HG02798 (cell line): ENCODE data around the gene UGCG.

Experiments used
- ATAC-seq: cut with Tn5 transposase; IDR thresholded peaks from one replicate; pipeline ENCODE4 v1.9.1; 2021; ENCODE audit warnings: mild to moderate bottlenecking; ENCODE audit not compliant: unreplicated experiment, poor library complexity

UGCG gene

DNA sequence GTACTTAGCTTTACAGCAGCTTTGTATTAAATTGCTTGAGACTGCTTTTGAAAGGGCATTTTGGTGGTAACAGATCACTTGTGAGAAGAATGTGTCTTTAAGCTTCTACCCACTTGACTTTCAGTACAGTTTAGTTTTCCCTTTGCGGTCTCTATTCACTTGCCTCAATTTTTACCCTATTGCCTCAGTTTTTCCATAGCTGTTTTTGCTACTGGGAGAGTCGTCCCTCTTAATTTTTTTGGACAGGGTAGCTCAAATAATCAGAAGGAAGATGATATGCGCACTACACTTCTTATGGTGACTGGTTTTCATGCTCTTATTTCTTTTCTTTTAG lies 18.8 kb downstream of the UGCG start:
- ATAC-seq, result no peak

DNA sequence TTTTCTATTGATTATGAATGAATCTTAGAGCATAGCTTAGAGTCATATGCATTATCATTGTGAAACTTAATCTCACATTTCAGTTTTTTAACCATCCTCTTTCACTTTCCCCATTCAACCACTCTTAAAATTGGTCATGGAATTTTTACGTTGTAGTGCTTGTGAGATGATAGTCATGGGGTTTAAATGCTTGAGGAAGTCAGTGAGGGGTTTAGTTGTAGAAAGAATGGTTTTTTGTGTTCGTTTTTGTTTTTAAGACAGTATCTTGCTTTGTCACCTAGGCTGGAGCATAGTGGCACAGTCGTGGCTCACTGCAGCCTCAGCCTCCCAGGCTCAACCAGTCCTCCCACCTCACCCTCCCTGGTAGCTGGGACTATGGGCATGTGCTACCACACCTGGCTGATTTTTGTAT lies 19.6 kb downstream of the UGCG start:
- ATAC-seq, result peak; percentile 58

DNA sequence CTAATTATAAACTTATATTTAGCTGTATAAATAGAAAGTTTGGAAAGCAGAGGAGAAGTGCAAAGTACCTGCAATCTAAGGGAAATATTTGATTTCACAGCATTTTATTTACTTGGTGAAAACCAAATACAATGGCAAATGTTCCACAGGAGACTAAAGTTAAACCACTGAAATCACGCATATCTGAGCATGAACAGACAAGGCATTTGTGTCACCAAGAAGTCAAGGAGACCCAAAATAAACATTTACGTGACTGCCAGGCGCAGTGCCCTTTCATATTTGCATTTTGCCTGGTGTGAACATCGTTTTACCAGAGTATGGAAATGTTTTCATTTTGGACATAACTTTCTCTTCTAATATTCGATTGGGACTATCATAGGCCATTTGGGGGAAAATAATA lies 20.6 kb downstream of the UGCG start:
- ATAC-seq, result no peak

DNA sequence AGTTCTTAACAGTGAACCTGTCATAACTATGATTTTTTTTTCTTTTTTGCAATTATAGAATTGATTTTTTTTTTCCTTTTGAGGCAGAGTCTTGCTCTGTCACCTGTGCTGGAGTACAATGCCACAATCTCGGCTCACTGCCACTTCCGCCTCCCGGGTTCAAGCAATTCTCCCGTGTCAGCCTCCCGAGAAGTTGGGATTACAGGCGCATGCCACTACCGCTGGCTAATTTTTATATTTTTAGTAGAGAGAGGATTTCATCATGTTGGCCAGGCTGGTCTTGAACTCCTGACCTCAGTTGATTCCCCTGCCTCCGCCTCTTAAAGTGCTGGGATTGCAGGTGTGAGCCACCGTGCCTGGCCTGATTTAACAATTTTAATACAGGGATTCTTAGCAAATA lies 21.4 kb downstream of the UGCG start:
- ATAC-seq, result no peak

DNA sequence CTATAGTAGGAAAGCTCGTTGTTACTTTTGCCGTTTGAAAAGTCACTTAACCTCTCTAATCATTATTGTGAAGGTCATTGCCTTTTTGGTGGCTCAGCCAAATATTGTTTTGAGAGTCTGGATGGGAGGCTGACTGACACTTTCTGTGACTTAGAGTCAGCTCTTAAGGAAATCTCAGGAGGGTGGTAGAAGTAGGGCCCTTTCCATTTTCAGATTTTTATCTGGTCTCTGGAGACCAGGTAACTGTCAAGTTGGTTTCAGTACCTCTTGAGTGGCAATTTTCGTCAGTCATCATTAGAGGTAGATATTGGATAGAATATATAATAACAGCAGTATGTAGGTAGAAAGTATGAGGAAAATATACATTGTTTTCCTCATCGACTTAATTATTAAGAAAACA lies 23.3 kb downstream of the UGCG start:
- ATAC-seq, result no peak

DNA sequence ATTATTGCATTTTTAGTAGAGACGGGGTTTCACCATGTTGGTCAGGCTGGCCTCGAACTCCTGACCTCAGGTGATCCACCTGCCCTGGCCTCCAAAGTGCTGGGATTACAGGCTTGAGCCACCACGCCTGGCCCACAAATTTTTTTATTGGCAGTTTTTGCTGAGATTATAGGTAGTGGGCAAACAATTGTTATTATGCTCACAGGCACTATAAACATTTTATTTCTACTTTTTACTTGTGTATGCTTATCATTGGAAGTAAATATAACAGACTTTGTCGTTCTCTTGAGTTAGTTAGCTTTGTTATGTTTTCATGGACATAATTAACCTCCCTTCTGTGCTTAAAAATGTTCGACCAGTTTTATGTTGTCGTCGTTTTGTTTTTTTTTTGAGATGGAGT lies 23.9 kb downstream of the UGCG start:
- no peak for ATAC-seq

DNA sequence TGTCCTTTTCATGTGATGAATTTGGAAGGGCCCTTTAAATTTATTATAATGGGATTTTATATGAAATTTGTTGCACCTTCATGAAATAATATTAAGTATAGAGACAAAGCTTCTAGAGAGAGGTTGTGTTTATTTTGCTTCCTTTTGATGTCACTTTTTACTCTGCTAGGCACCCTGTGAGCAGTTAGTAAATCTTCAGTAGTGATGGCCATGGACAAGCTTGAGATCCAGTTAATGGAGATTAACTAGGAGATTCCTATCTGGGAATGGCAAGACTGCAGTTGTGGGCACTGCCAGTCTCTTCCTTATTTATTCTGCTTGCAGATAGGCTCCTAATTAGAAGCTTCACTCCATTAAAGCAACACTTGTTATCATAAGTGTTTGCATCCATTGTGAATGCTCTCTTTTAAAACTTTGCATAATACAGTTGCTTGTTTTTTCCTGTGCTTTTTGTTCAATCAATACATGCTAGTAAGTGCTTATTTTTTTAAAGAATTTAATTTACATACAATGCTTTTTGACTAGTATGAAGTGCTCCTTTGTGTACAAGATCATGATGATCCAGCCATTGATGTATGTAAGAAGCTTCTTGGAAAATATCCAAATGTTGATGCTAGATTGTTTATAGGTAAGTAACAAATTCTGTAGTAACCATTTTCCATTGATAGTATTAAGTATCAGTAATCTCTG lies 25.9 kb downstream of the UGCG start:
- ATAC-seq, result no peak

DNA sequence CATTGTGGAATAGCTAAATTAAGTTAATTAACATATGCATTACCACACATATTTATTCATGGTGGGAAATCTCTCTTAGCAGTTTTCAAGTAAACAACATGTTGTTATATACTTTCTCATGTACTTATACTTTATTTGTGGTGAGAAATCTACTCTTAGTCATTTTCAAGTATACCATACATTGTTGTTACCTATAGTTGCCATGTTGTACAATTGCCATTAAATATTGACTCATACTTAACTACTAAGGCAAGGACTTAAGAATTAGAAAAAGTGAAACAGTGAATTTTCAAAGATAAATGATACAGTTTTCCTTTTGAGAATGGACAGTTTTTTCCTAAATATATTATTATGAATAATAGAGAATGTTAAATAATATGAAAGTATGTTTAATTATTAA lies 27.7 kb downstream of the UGCG start:
- ATAC-seq, result no peak

DNA sequence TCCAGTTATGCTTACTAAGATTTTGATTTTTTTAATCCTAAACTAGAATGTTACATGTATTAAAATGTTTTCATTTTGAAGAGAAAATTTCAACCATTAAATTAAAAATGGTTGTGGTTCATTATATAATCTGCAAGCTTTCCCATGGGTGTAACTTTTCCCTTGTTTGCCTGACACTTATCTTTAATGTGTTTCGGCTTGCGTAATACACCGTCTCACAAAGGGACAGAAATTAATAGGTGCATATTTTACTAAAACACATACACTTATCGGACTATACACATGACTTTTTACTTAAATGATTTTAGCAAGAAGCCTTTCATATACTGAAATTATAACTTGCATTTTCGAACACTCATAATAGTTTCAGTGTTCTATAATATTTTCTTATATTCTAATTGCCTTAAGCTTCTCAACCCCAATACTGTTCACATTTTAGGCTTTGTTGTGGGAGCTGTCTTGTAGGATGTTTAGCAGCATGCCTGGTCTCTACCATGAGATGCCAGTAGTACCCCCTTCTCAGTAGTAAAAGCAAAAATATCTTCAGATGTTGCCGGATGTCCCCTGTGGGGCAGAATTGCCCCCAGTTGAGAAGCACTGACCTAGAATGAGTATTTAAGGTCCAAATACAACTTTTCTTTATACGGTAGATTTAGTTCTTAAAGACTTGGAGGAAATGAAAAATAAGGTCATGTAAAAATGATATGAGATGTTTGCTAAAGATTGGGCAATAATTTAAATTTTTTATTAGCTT lies 28.6 kb downstream of the UGCG start:
- ATAC-seq, result no peak

DNA sequence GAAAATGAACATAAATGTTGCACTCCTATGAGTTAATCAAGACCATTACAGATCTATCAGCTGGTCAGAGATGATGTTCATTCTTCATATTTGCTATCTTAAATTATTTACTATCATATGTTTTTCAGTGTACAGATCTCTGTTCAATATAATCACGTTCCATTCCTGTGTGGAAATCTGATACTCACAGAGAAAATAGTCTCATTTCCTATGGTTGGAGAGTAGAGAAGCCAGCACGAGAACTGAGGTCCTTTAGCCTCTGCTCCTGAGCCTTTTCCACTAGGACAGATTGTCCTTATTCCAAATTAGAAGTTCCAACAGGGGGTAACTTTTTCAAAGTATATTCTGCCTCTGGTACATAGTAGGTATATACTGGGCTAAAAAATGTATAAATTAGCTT lies 29.2 kb downstream of the UGCG start:
- no peak for ATAC-seq

DNA sequence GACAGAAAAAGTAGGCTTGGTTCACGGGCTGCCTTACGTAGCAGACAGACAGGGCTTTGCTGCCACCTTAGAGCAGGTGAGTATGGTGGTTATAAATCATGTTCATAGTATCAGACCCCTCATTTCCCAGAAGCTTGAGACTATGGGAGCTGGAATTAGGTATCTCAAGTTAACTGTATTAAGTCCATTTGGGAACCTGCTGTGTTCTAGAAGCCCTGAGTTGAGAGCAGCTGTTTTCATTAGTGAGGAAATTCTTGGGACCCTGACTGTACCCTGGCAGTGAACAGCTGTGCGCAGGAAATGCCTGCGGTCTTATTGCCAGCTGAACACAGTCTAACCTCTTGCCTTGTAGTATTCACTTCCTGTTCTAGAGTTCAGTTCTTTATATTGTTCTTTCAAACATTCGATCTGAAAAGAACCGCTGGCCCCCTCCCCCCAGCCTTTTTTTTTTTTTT lies 29.8 kb downstream of the UGCG start:
- ATAC-seq, result peak; percentile 100

DNA sequence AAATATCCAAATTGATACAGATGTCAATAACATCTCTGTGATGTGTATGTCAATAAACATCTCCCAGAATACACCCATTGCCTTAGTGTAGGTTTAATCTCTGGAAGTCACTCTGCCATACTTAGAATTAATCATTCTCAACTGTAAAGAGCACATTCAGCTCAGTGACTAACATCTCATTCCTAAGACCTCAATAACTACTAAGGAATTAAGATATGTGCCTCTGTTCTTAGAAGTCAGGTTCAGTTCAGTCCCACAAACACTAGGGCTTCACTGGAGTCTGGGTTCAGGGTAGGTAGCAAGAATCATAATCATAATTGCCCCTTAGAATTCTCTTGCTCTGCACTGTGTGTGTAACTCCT lies 31.7 kb downstream of the UGCG start:
- ATAC-seq, result no peak

DNA sequence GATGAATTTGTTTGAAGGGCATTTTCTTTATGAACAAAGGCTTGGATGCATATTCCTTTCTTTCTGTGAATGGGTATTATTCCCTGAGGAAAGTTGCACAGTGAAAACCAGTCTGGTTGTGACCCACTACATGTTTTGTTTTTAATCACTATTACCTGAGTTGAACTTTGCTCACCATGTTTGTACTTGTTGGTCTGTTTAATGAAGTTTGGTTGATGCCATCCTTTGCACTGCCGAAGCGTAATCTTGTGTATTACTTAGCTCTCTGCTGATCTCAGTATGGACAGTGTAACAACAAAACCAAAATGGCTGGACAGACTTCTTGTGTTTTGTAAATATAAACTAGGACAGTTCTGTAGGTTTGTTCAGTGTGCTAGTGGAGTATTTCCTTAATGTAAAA lies 38.1 kb downstream of the UGCG start:
- no peak for ATAC-seq

DNA sequence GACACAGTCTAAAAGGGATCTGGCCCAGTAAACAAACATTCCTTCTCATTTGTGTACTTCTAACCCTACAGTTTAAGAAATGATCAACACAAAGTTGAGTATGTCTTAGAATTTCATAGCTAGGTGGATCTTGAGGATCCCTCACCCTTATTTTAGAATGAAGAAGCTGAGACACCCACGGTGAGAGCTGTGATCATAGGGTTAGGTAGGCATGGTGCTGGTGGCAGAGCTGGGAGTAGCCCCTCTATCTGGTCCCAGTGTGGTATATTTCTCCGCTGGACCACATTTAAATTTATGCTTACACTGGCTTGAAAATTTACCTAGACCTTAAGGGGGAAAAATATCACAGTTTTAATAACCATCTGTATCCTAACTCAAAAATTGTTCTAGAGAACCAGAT lies 39.8 kb downstream of the UGCG start:
- ATAC-seq, result no peak

DNA sequence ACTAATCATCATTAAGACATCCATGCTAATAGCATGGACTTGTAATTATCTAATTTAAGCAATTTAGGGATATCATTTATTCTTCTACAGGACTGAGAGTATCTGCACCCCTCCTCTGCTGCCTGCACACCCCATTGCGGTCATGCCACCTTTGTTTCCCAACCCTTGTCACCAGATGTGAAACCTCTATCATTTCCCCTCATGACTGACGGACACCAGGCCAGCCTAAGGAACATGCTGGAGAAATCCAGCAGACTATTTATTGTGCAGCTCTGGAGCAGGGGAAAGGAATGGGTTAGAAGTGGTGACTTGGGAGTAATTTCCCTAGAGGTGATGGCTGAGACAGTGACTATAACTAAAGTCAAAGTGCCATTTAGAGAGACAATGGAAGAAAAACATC lies 40.7 kb downstream of the UGCG start:
- ATAC-seq, result no peak

DNA sequence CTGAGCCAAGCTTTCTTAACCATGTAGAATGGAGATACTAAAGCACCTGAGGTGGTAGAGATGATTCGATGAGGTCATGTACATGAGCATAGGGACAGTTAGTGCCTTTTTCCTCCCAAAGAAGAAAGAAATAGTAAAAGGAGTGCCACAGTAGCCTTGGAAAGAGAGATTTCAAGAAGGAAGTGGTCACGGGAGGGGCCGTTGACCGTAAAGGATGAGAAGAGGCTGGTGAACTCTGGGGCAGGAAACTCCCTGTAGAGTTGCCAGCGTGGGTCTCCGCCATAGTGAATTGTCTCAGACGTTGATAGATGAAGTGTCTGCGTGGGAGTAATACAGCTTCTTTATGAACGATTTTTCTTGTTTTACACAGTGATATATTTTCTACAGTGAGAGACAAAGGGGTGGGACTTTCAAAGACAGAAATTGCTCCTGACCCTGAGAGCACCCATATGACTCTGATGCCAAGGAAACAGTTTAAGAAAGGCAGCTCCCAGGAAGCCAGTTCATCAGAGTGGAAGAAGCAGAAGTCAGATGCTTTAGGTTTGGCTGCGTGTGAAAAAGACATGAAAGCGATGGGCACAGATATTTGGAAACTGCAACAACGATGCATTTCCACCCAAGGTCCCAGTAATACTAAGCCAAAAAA lies 41.3 kb downstream of the UGCG start:
- peak; percentile 75 for ATAC-seq

DNA sequence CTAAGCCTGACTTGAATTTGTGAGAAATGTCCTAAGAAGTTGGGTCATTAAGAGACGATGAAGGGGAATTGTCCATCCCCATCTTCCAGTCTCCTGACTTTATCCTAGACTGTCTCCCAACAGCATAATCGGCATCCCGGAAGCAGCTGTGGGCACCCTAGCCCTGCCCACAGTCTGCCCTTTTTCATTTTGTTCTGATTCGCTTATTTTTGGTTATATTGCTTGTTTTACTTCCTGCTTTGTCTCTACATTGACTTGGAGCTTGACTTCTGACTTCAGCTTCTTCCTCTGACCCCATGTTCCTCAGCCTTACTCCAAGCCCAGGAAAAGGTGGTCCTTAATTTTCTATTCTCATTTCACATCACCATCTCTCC lies 41.8 kb downstream of the UGCG start:
- no peak for ATAC-seq

DNA sequence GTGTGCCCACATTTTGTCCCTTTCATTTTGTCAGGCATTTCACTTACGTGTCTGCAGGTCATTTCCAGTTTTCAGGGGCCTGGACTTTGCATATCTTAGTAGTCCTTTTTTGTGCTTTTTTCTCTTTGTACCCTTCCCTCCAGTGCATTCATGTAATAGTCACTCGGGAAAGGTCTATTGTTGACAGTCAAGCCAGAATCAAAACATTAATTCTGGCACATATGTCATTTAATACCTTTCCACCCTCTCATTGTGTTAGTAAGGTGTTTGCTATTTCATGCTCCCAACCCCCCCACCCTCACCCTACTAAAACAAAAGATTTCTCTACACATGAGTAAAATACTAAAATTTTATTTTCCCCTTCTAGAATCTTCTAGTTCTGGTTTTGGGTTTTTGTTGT lies 42.7 kb downstream of the UGCG start:
- ATAC-seq, result no peak

DNA sequence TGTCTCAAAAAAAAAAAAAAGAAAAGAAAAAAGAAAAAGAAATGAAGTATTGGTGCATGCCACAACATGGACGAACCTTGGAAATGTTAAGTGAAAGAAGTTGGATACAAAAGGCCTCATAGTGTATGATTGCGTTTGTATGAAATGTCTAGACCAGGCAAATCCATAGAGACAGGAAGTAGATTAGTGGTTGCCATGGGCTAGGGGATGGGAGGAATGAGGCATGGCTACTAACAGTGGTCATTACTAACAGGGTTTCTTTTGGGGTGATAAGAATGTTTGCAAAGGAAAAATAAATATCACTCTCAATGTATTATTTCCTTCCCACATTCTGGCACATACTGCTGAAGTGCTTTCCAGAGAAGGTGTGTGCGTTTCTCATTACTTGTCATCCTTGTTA lies 44.1 kb downstream of the UGCG start:
- ATAC-seq, result no peak

DNA sequence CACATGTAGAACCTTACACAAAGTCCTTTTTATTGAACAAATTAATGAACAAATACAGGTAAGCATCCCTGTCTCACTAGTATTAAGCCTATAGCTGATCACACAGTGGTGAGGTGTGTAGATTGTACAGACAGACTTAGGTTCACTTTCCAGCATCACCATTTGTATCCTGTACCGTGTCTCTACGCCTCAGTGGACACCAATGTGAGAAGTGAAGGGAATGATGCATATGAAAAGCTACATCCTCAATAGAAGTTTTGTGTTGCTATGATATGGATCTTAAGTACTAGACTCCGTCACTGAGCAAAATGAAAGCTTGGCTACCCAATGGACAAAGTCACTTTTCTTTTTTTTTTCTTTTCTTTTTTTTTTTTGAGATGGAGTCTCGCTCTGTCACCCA lies 46.6 kb downstream of the UGCG start:
- ATAC-seq, result no peak

DNA sequence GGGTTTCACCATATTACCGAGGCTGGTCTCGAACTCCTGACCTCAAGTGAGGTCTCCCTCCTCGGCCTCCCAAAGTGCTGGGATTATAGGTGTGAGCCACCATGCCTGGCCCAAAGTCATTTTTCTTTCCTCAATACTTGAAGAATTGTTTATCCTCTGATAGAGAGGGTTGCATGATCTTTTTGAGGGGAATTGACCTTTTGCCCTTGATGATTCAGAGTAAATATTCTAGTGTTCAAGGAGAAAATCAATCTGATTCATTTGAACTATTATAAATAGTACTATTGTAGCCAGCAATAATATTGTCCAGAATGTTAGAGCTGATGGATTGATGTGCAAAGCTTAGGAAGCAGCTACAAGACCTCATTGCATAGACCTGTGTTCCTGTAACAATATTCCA lies 47.1 kb downstream of the UGCG start:
- no peak for ATAC-seq
